SK-N-SH (cell line): ENCODE results near the gene SCRN2. TPM values are rescaled to one million over a fixed set of nuclear protein-coding genes. Genes with fewer than 3 reads are reported as not detected.

Source experiments
- CTCF ChIA-PET: fragments of 300-600, 350-600 bp; formaldehyde crosslinking; extraction: SDS; loops from one replicate; lab custom pipeline; 2021; lab: Yijun Ruan, JAX
- POLR2A ChIA-PET: fragments of 350-600 bp; sonication (Branson Sonifier 250); formaldehyde crosslinking; extraction: SDS; loops from one replicate; lab custom pipeline; 2020; ENCODE audit warnings: antibody characterized with exemption, inconsistent platforms; lab: Yijun Ruan, JAX
- DNase-seq: peaks from one replicate; pipeline ENCODE4 v3.0.0; 2012
- H2AFZ ChIP-seq: fragments of 200-600 bp; sonication (generic); 2 replicates; pipeline ENCODE4 v1.8.1; 2016; ENCODE audit warnings: antibody characterized with exemption, mild to moderate bottlenecking, low read depth
- H3F3A ChIP-seq: fragments of 200-600 bp; sonication (generic); replicated peaks from 2 replicates; pipeline ENCODE3; 2016; ENCODE audit warnings: antibody characterized with exemption, mild to moderate bottlenecking; ENCODE audit not compliant: insufficient read depth
- H3K27ac ChIP-seq, 2 experiments: fragments of 200-500 bp in 1 of 2; fragments of 200-600 bp in 1 of 2; sonication (Bioruptor generic) in 1 of 2; sonication (generic), shearing (Covaris generic) in 1 of 2; 2 replicates each; pipeline versions ENCODE4 v1.5.1 to v1.6.1; 2014 to 2016; ENCODE audit warnings: low read depth in 2 of 2, inconsistent platforms in 1 of 2, low read length in 1 of 2, mild to moderate bottlenecking in 1 of 2, mixed read lengths in 1 of 2
- H3K27me3 ChIP-seq: fragments of 200-600 bp; sonication (generic), shearing (Covaris generic); 2 replicates; pipeline ENCODE4 v1.6.1; 2016; ENCODE audit warnings: mixed run types; ENCODE audit not compliant: insufficient read depth
- H3K36me3 ChIP-seq, 2 experiments: fragments of 200-500 bp in 1 of 2; fragments of 200-600 bp in 1 of 2; sonication (Bioruptor generic) in 1 of 2; sonication (generic) in 1 of 2; replicated peaks in 1 of 2; 2 replicates each; pipeline versions ENCODE3 to v1.5.1; 2014 to 2016; ENCODE audit warnings: low read length in 1 of 2, mild to moderate bottlenecking in 1 of 2; ENCODE audit not compliant: insufficient read depth in 2 of 2, control insufficient read depth in 1 of 2
- H3K4me1 ChIP-seq, 2 experiments: fragments of 200-500 bp in 1 of 2; fragments of 200-600 bp in 1 of 2; sonication (Bioruptor generic) in 1 of 2; sonication (generic), shearing (Covaris generic) in 1 of 2; 2 replicates each; pipeline versions ENCODE4 v1.5.1 to v1.6.1; 2014 to 2016; ENCODE audit warnings: low read depth in 1 of 2, low read length in 1 of 2, mixed run types in 1 of 2; ENCODE audit not compliant: insufficient read depth in 2 of 2, control insufficient read depth in 1 of 2
- H3K4me2 ChIP-seq: fragments of 200-600 bp; sonication (generic), shearing (Covaris generic); 2 replicates; pipeline ENCODE4 v1.6.1; 2017; ENCODE audit warnings: mixed run types
- H3K4me3 ChIP-seq, 2 experiments: fragments of 200-500 bp in 1 of 2; fragments of 200-600 bp in 1 of 2; sonication (Bioruptor generic) in 1 of 2; sonication (generic), shearing (Covaris generic) in 1 of 2; 2 replicates each; pipeline versions ENCODE4 v1.5.1 to v1.8.1; 2014 to 2016; ENCODE audit warnings: low read depth in 2 of 2, inconsistent platforms in 1 of 2, low read length in 1 of 2, mild to moderate bottlenecking in 1 of 2, mixed read lengths in 1 of 2, moderate library complexity in 1 of 2
- H3K79me2 ChIP-seq: fragments of 200-600 bp; sonication (generic); 2 replicates; pipeline ENCODE4 v1.8.1; 2017; ENCODE audit warnings: mild to moderate bottlenecking; ENCODE audit not compliant: insufficient read depth
- H3K9ac ChIP-seq: fragments of 200-600 bp; sonication (generic); 2 replicates; pipeline ENCODE4 v1.6.1; 2017; ENCODE audit warnings: mixed run types
- H3K9me2 ChIP-seq: fragments of 200-600 bp; sonication (generic); 2 replicates; pipeline ENCODE4 v1.6.1; 2017; ENCODE audit warnings: mixed run types
- H3K9me3 ChIP-seq: fragments of 200-600 bp; sonication (generic); 2 replicates; pipeline ENCODE4 v1.6.1; 2017; ENCODE audit warnings: mixed run types, mild to moderate bottlenecking, moderate library complexity
- H4K20me1 ChIP-seq: fragments of 200-600 bp; sonication (generic); 2 replicates; pipeline ENCODE4 v1.6.1; 2017; ENCODE audit warnings: mild to moderate bottlenecking, mixed run types; ENCODE audit not compliant: insufficient read depth
- CTCF ChIP-seq: fragments of 200-600 bp; sonication (generic); IDR thresholded peaks from 2 replicates; pipeline ENCODE4 v1.6.1; 2017; ENCODE audit warnings: antibody characterized with exemption, mild to moderate bottlenecking, moderate library complexity
- ELF1 ChIP-seq: IDR thresholded peaks from 2 replicates; pipeline ENCODE4 v1.4.0; 2012
- EZH2phosphoT487 ChIP-seq: fragments of 200-600 bp; sonication (generic); IDR thresholded peaks from 2 replicates; pipeline ENCODE4 v1.6.1; 2017; ENCODE audit warnings: low read depth, mixed run types, mild to moderate bottlenecking, antibody characterized with exemption, moderate library complexity, borderline replicate concordance
- FOXM1 ChIP-seq: IDR thresholded peaks from 2 replicates; pipeline ENCODE4 v1.4.0; 2012; ENCODE audit warnings: low read depth, mild to moderate bottlenecking
- GABPA ChIP-seq: IDR thresholded peaks from 2 replicates; pipeline ENCODE4 v1.4.0; 2012; ENCODE audit warnings: low read depth, mild to moderate bottlenecking
- MXI1 ChIP-seq: IDR thresholded peaks from 2 replicates; pipeline ENCODE4 v1.6.1; 2012; ENCODE audit warnings: mild to moderate bottlenecking, low read depth, low read length, improper control_type of control experiment
- NFIC ChIP-seq: IDR thresholded peaks from 2 replicates; pipeline ENCODE4 v1.4.0; 2012; ENCODE audit warnings: borderline replicate concordance
- NRF1 ChIP-seq: IDR thresholded peaks from 2 replicates; pipeline ENCODE4 v1.6.1; 2012; ENCODE audit warnings: low read depth, mild to moderate bottlenecking, low read length
- PBX3 ChIP-seq: IDR thresholded peaks from 2 replicates; pipeline ENCODE4; 2012
- POLR2AphosphoS5 ChIP-seq: IDR thresholded peaks from 2 replicates; pipeline ENCODE4 v1.6.1; 2012; ENCODE audit warnings: low read depth, low read length
- RCOR1 ChIP-seq: fragments of 150-350 bp; IDR thresholded peaks from 2 replicates; pipeline ENCODE4 v1.6.1; 2017; ENCODE audit warnings: antibody characterized with exemption, low read length
- RFX5 ChIP-seq: IDR thresholded peaks from 2 replicates; pipeline ENCODE4 v1.6.1; 2012; ENCODE audit warnings: mild to moderate bottlenecking, improper control_type of control experiment, low read length
- RXRA ChIP-seq: IDR thresholded peaks from 2 replicates; pipeline ENCODE4 v1.4.0; 2012; ENCODE audit warnings: low read depth, mild to moderate bottlenecking, borderline replicate concordance
- SMC3 ChIP-seq: IDR thresholded peaks from 2 replicates; pipeline ENCODE4 v1.6.1; 2012; ENCODE audit warnings: low read depth, low read length, improper control_type of control experiment
- TAF1 ChIP-seq: IDR thresholded peaks from 2 replicates; pipeline ENCODE4 v1.6.1; 2012; ENCODE audit warnings: low read depth, mild to moderate bottlenecking, low read length, moderate library complexity, borderline replicate concordance
- USF2 ChIP-seq: fragments of 150-350 bp; IDR thresholded peaks from 2 replicates; pipeline ENCODE4 v1.6.1; 2017; ENCODE audit warnings: antibody characterized with exemption, low read length, low read depth, borderline replicate concordance
- WGBS: methylation state at CpG from one replicate; pipeline ENCODE4 v1.1.6; 2017; ENCODE audit warnings: low lambda C conversion rate; 5-methylcytosine and 5-hydroxymethylcytosine counted together
- polyA plus RNA-seq, 3 experiments: library from polyadenylated mRNA; depleted of rRNA; stranded (reverse); fragments of >200 nt; gene quantifications; 2 replicates each; pipeline ENCODE4 v1.2.3, GENCODE V29; 2012

The SCRN2 gene
- polyA plus RNA-seq, 1 of the 3 experiments (the other 2 are of a cell fraction) = 139 TPM

- POLR2A ChIA-PET = interaction anchor here (1.3 to 1.4 kb wide), 2 partner anchors 8 to 57 kb away, joined by 3 to 4 read pairs; partner anchors contain the start of genes LRRC46, MRPL10 and SP2
- H3K9me2 ChIP-seq = no peaks in the 10 kb centered on the region
- CTCF ChIA-PET = interaction anchor here (1.3 to 33.0 kb wide), 5 partner anchors 1 to 179 kb away, joined by 3 to 1447 read pairs (median 573); partner anchors contain the start of genes LRRC46, MRPL10, SCRN2 and SP2
These were observed 2.0 kb downstream of the SCRN2 start for GRCh38 chr17:47839071-47839470.

More at GRCh38 chr17:47839071-47839470, 2.0 kb downstream of the SCRN2 start:
- Histone ChIP-seq H3K4me3 (no peak overlapping the region), H3K79me2 (peaks cover 15% of the 10 kb centered on the region; the same call in 1 of the 2 replicates), H3K27me3 (no peaks in the 10 kb centered on the region), H3K4me1 (peaks cover 8 to 23% of the 10 kb centered on the region in 2 experiments; a peak in 2 of 4 replicates), H3K9ac (no peak overlapping the region), H3K4me2 (no peak overlapping the region), H3K27ac (no peak overlapping the region), H4K20me1 (no peaks in the 10 kb centered on the region), H2AFZ (no peak overlapping the region), H3F3A (peaks cover 3% of the 10 kb centered on the region), H3K36me3 (peaks cover 0 to 38% of the 10 kb centered on the region in 2 experiments), H3K9me3 (no peaks in the 10 kb centered on the region)
- TF ChIP-seq GABPA (no peak), FOXM1 (no peak), NRF1 (no peak), CTCF (no peak), RXRA (no peak), MXI1 (no peak), POLR2AphosphoS5 (no peak), SMC3 (no peak), ELF1 (no peak), PBX3 (no peak), USF2 (no peak), RFX5 (no peak), TAF1 (no peak), EZH2phosphoT487 (no peak), NFIC (no peak), RCOR1 (no peak)
- no peak for DNase-seq
- 88% methylated on average over 5 of the region's 5 CpGs for WGBS
